ENCODE measurements around the gene PLPPR3.

The PLPPR3 gene

GRCh38 chr19:795073-795611, 26.6 kb downstream of the PLPPR3 start:
- H3K27me3 ChIP-seq (ENCODE audit: control insufficient read depth, insufficient read depth, low read length): no peaks in the 10 kb centered on the region
- no peak overlapping the region for H3K4me3 ChIP-seq (ENCODE audit: low read length)
- no peak overlapping the region for H3K4me2 ChIP-seq (ENCODE audit: low read length)
- H3K9ac ChIP-seq (ENCODE audit: low read depth, low read length): peak overlapping the region; percentile 10
- H3K36me3 ChIP-seq (ENCODE audit: insufficient read depth, low read length): peaks cover 20% of the 10 kb centered on the region
- H3K9me3 ChIP-seq (replicated peaks; ENCODE audit: low read length): no peaks in the 10 kb centered on the region
- H3K4me1 ChIP-seq (ENCODE audit: control insufficient read depth, insufficient read depth, low read length): peaks cover 24% of the 10 kb centered on the region

- H3K27me3 ChIP-seq (ENCODE audit: control insufficient read depth, insufficient read depth, low read length): no peaks in the 10 kb centered on the region
- H3K9me3 ChIP-seq (replicated peaks; ENCODE audit: low read length): no peaks in the 10 kb centered on the region
- no peak overlapping the region for H3K4me2 ChIP-seq (ENCODE audit: low read length)
- H3K9ac ChIP-seq (ENCODE audit: low read depth, low read length): no peak overlapping the region
- H3K36me3 ChIP-seq (ENCODE audit: insufficient read depth, low read length): peaks cover 7% of the 10 kb centered on the region
- no peak overlapping the region for H3K4me3 ChIP-seq (ENCODE audit: low read length)
- H3K4me1 ChIP-seq (ENCODE audit: control insufficient read depth, insufficient read depth, low read length): peaks cover 22% of the 10 kb centered on the region
These were observed 27.9 kb downstream of the PLPPR3 start for GRCh38 chr19:793806-794205.

GRCh38 chr19:792306-792885, 29.4 kb downstream of the PLPPR3 start:
- no peaks in the 10 kb centered on the region for H3K36me3 ChIP-seq (ENCODE audit: insufficient read depth, low read length)
- H3K4me3 ChIP-seq (ENCODE audit: low read length): no peak overlapping the region
- H3K4me2 ChIP-seq (ENCODE audit: low read length): no peak overlapping the region
- H3K27me3 ChIP-seq (ENCODE audit: control insufficient read depth, insufficient read depth, low read length): no peaks in the 10 kb centered on the region
- H3K9me3 ChIP-seq (replicated peaks; ENCODE audit: low read length): no peaks in the 10 kb centered on the region
- peaks cover 22% of the 10 kb centered on the region for H3K4me1 ChIP-seq (ENCODE audit: control insufficient read depth, insufficient read depth, low read length)
- H3K9ac ChIP-seq (ENCODE audit: low read depth, low read length): no peak overlapping the region

- Histone ChIP-seq H3K36me3 (ENCODE audit: insufficient read depth, low read length) (no peaks in the 10 kb centered on the region), H3K4me3 (ENCODE audit: low read length) (no peak overlapping the region), H3K9ac (ENCODE audit: low read depth, low read length) (no peak overlapping the region), H3K4me1 (ENCODE audit: control insufficient read depth, insufficient read depth, low read length) (peaks cover 22% of the 10 kb centered on the region), H3K9me3 (replicated peaks; ENCODE audit: low read length) (no peaks in the 10 kb centered on the region), H3K4me2 (ENCODE audit: low read length) (no peak overlapping the region), H3K27me3 (ENCODE audit: control insufficient read depth, insufficient read depth, low read length) (no peaks in the 10 kb centered on the region)
These were observed 30.0 kb downstream of the PLPPR3 start for GRCh38 chr19:791567-792305.

GRCh38 chr19:791007-791566, 30.7 kb downstream of the PLPPR3 start:
- peaks cover 18% of the 10 kb centered on the region for H3K4me1 ChIP-seq (ENCODE audit: control insufficient read depth, insufficient read depth, low read length)
- H3K36me3 ChIP-seq (ENCODE audit: insufficient read depth, low read length): no peaks in the 10 kb centered on the region

DNA sequence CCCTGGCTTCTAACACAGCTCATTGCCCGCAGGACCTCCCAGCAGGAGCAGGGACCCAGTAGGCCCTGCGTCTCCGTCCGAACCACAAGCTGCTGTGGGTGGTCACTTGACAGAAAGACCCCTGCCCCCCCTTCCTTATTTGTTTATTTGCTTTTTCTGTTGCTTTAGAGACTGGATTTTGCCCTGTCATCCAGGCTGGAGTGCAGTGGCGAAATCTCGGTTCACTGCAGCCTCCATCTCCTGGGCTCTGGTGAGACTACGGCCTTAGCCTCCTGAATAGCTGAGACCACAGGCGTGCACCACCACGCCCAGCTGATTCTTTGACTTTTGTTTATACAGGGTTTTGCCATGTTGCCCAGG, 32.1 kb downstream of the PLPPR3 start:
- Histone ChIP-seq H3K27me3 (ENCODE audit: control insufficient read depth, insufficient read depth, low read length) (no peaks in the 10 kb centered on the region), H3K4me2 (ENCODE audit: low read length) (no peak overlapping the region), H3K36me3 (ENCODE audit: insufficient read depth, low read length) (no peaks in the 10 kb centered on the region), H3K4me3 (ENCODE audit: low read length) (no peak overlapping the region), H3K9ac (ENCODE audit: low read depth, low read length) (no peak overlapping the region), H3K9me3 (replicated peaks; ENCODE audit: low read length) (no peaks in the 10 kb centered on the region), H3K4me1 (ENCODE audit: control insufficient read depth, insufficient read depth, low read length) (peaks cover 8% of the 10 kb centered on the region)

More at GRCh38 chr19:791007-791566, 30.7 kb downstream of the PLPPR3 start:
- Histone ChIP-seq H3K27me3 (ENCODE audit: control insufficient read depth, insufficient read depth, low read length) (no peaks in the 10 kb centered on the region), H3K9me3 (replicated peaks; ENCODE audit: low read length) (no peaks in the 10 kb centered on the region), H3K9ac (ENCODE audit: low read depth, low read length) (no peak overlapping the region), H3K4me3 (ENCODE audit: low read length) (no peak overlapping the region), H3K4me2 (ENCODE audit: low read length) (no peak overlapping the region)

- H3K9ac ChIP-seq (ENCODE audit: low read depth, low read length): no peak overlapping the region
- H3K4me3 ChIP-seq (ENCODE audit: low read length): no peak overlapping the region
- H3K4me1 ChIP-seq (ENCODE audit: control insufficient read depth, insufficient read depth, low read length): peaks cover 8% of the 10 kb centered on the region
- H3K4me2 ChIP-seq (ENCODE audit: low read length): no peak overlapping the region
- H3K27me3 ChIP-seq (ENCODE audit: control insufficient read depth, insufficient read depth, low read length): no peaks in the 10 kb centered on the region
- H3K36me3 ChIP-seq (ENCODE audit: insufficient read depth, low read length): no peaks in the 10 kb centered on the region
- no peaks in the 10 kb centered on the region for H3K9me3 ChIP-seq (replicated peaks; ENCODE audit: low read length)
These were observed 32.6 kb downstream of the PLPPR3 start for GRCh38 chr19:788983-789700.

DNA sequence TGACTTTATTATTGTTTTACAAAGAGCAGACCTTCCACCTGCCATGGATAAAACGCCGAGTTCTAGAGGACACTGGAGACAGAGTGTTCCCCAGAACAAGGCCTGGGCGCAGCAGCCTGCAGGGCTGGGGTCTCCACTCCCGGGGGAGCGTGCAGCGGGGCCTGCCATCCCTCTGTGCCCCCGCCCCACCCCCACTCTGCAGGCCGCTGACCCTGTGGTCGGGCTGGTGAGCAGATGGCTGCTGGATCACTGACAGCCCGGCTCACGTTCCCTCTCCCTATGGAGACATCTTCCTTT, 33.1 kb downstream of the PLPPR3 start:
- Histone ChIP-seq H3K9ac (ENCODE audit: low read depth, low read length) (no peak overlapping the region), H3K9me3 (replicated peaks; ENCODE audit: low read length) (no peaks in the 10 kb centered on the region), H3K36me3 (ENCODE audit: insufficient read depth, low read length) (no peaks in the 10 kb centered on the region), H3K27me3 (ENCODE audit: control insufficient read depth, insufficient read depth, low read length) (no peaks in the 10 kb centered on the region), H3K4me1 (ENCODE audit: control insufficient read depth, insufficient read depth, low read length) (peaks cover 8% of the 10 kb centered on the region), H3K4me2 (ENCODE audit: low read length) (no peak overlapping the region), H3K4me3 (ENCODE audit: low read length) (no peak overlapping the region)

DNA sequence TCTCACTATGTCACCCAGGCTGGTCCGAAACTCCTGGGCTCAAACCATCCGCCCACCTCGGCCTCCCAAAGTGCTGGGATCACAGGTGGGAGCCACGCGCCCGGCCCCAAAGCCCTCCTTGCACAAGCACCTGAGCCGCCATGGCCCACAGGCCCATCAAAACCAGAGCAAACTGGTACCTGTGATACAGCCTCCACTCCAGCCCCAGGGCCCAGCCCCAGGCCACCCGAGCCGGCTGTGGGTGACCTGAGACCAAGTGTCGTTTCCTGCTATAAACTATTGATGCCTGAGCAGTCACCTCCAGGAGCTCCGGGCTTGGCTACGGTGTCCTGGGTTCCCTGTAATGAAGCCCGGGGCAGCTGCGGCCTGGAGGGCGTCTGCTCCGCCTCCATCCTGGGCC, 34.2 kb downstream of the PLPPR3 start:
- Histone ChIP-seq H3K9me3 (replicated peaks; ENCODE audit: low read length) (no peaks in the 10 kb centered on the region), H3K4me1 (ENCODE audit: control insufficient read depth, insufficient read depth, low read length) (peaks cover 16% of the 10 kb centered on the region), H3K27me3 (ENCODE audit: control insufficient read depth, insufficient read depth, low read length) (no peaks in the 10 kb centered on the region), H3K4me2 (ENCODE audit: low read length) (no peak overlapping the region), H3K4me3 (ENCODE audit: low read length) (no peak overlapping the region), H3K36me3 (ENCODE audit: insufficient read depth, low read length) (no peaks in the 10 kb centered on the region), H3K9ac (ENCODE audit: low read depth, low read length) (no peak overlapping the region)

DNA sequence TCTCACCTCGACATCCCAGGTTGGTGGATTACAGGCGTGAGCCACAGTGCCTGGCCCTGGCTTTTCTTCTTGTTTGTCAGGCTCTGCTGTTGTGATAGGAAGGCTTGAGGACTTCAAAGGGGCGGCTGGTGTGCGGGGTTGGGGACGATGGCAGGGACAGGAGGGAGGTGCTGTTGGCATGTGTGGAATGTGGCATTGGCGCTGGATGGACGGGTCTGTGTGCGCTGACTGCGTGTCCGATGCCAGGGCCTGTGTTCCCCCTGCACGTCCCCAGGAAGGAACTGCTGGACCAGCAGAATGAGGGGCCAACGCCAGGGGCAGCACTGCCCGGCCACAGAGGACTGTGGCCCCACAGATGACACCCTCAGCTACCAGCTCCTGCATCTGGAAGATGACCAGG, 37.2 kb downstream of the PLPPR3 start:
- Histone ChIP-seq H3K4me3 (ENCODE audit: low read length) (no peak overlapping the region), H3K27me3 (ENCODE audit: control insufficient read depth, insufficient read depth, low read length) (no peaks in the 10 kb centered on the region), H3K9ac (ENCODE audit: low read depth, low read length) (no peak overlapping the region), H3K4me1 (ENCODE audit: control insufficient read depth, insufficient read depth, low read length) (peaks cover 23% of the 10 kb centered on the region), H3K4me2 (ENCODE audit: low read length) (no peak overlapping the region), H3K9me3 (replicated peaks; ENCODE audit: low read length) (no peaks in the 10 kb centered on the region), H3K36me3 (ENCODE audit: insufficient read depth, low read length) (no peaks in the 10 kb centered on the region)

DNA sequence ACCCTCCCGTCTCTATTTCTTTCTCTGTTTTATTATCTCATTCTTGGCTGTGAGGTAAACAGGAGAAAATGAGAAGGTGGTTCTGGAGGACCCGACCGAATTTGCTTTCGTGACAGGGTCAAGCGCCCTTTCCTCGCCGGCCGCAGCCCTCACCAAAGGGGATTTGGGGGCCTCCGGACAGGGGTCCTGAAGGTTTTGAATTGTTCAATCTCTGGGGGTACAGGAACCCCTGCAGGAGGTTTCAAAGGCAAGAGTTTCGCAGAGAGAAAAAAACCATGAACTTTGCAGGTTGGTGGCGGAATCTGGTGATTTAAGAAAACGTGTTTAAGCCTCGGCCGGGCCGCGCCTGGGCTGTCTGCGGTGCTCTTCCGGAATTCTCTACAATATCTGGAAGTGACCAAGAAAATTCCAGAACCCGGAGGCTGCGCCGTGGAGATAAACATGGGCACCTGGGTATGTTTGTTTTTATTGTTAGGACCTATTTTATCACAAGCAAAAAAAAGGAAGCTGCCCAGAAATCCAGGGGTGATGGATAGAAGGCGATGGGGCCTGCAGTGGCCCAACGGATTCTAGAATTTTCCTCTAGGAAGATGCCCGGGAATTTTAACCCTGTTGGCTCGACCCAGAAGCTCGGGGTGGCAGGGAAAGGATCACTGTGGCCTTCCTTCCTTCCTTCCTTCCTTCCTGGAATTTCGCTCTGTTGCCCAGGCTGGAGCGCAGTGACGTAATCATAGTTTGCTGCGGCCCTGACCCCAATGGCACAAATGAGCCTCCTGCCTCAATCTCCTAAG, 38.7 kb downstream of the PLPPR3 start:
- H3K9ac ChIP-seq (ENCODE audit: low read depth, low read length): peak overlapping the region; percentile 47
- peak overlapping the region; percentile 79 for H3K4me2 ChIP-seq (ENCODE audit: low read length)
- peaks cover 27% of the 10 kb centered on the region for H3K4me1 ChIP-seq (ENCODE audit: control insufficient read depth, insufficient read depth, low read length)
- H3K36me3 ChIP-seq (ENCODE audit: insufficient read depth, low read length): no peaks in the 10 kb centered on the region
- H3K9me3 ChIP-seq (replicated peaks; ENCODE audit: low read length): no peaks in the 10 kb centered on the region
- H3K4me3 ChIP-seq (ENCODE audit: low read length): peak overlapping the region; percentile 63
- H3K27me3 ChIP-seq (ENCODE audit: control insufficient read depth, insufficient read depth, low read length): no peaks in the 10 kb centered on the region
